ENCODE measurements around the gene NAXE.

Gene NAXE

GRCh38 chr1:156625436-156626078 lies 34.0 kb downstream of the NAXE start:
- Histone ChIP-seq H4K20me1 (ENCODE audit: insufficient read depth) (no peaks in the 10 kb centered on the region), H2AFZ (ENCODE audit: low read depth) (no peak overlapping the region), H3K4me2 (no peak overlapping the region), H3K9ac (no peak overlapping the region), H3K27me3 (ENCODE audit: insufficient read depth, low read depth) (peaks cover 95% of the 10 kb centered on the region), H3K36me3 (ENCODE audit: insufficient read depth) (no peaks in the 10 kb centered on the region), H3K27ac (no peak overlapping the region), H3K4me3 (IDR thresholded peaks at IDR 0.05; ENCODE audit: insufficient read depth, low read depth, low read length) (no peak overlapping the region), H3K4me1 (ENCODE audit: low read depth, poor library complexity, severe bottlenecking) (peaks cover 6% of the 10 kb centered on the region), H3K79me2 (ENCODE audit: insufficient read depth, low read depth) (no peaks in the 10 kb centered on the region)
- TF ChIP-seq CTCF (conservative IDR thresholded peaks at IDR 0.05; ENCODE audit: low read depth, low read length) = peak; percentile 100

- Histone ChIP-seq H4K20me1 (ENCODE audit: insufficient read depth) (no peaks in the 10 kb centered on the region), H3K4me1 (ENCODE audit: low read depth, poor library complexity, severe bottlenecking) (peaks cover 4% of the 10 kb centered on the region), H3K4me2 (no peak overlapping the region), H3K4me3 (IDR thresholded peaks at IDR 0.05; ENCODE audit: insufficient read depth, low read depth, low read length) (no peak overlapping the region), H3K27ac (no peak overlapping the region), H3K36me3 (ENCODE audit: insufficient read depth) (no peaks in the 10 kb centered on the region), H3K9ac (no peak overlapping the region), H2AFZ (ENCODE audit: low read depth) (no peak overlapping the region), H3K27me3 (ENCODE audit: insufficient read depth, low read depth) (peaks cover 95% of the 10 kb centered on the region), H3K79me2 (ENCODE audit: insufficient read depth, low read depth) (no peaks in the 10 kb centered on the region)
- TF ChIP-seq CTCF (conservative IDR thresholded peaks at IDR 0.05; ENCODE audit: low read depth, low read length) = peak; percentile 68
Measured at GRCh38 chr1:156626079-156626438, 34.5 kb downstream of the NAXE start.

- H3K27ac ChIP-seq = no peak overlapping the region
- H3K79me2 ChIP-seq (ENCODE audit: insufficient read depth, low read depth) = no peaks in the 10 kb centered on the region
- no peaks in the 10 kb centered on the region for H4K20me1 ChIP-seq (ENCODE audit: insufficient read depth)
- H3K36me3 ChIP-seq (ENCODE audit: insufficient read depth) = no peaks in the 10 kb centered on the region
- TF ChIP-seq CTCF (conservative IDR thresholded peaks at IDR 0.05; ENCODE audit: low read depth, low read length) = peak; percentile 99
- H3K4me3 ChIP-seq (IDR thresholded peaks at IDR 0.05; ENCODE audit: insufficient read depth, low read depth, low read length) = no peak overlapping the region
- no peak overlapping the region for H3K4me2 ChIP-seq
- no peak overlapping the region for H2AFZ ChIP-seq (ENCODE audit: low read depth)
- no peak overlapping the region for H3K9ac ChIP-seq
- H3K4me1 ChIP-seq (ENCODE audit: low read depth, poor library complexity, severe bottlenecking) = peaks cover 4% of the 10 kb centered on the region
- H3K27me3 ChIP-seq (ENCODE audit: insufficient read depth, low read depth) = peaks cover 95% of the 10 kb centered on the region
Measured at GRCh38 chr1:156627313-156627880, 35.8 kb downstream of the NAXE start.

GRCh38 chr1:156629823-156630449 lies 38.4 kb downstream of the NAXE start:
- H3K79me2 ChIP-seq (ENCODE audit: insufficient read depth, low read depth) = no peaks in the 10 kb centered on the region
- H3K4me1 ChIP-seq (ENCODE audit: low read depth, poor library complexity, severe bottlenecking) = peaks cover 4% of the 10 kb centered on the region
- TF ChIP-seq CTCF (conservative IDR thresholded peaks at IDR 0.05; ENCODE audit: low read depth, low read length) = no peak

More at GRCh38 chr1:156629823-156630449, 38.4 kb downstream of the NAXE start:
- Histone ChIP-seq H3K27ac (no peak overlapping the region), H4K20me1 (ENCODE audit: insufficient read depth) (no peaks in the 10 kb centered on the region), H3K4me3 (IDR thresholded peaks at IDR 0.05; ENCODE audit: insufficient read depth, low read depth, low read length) (no peak overlapping the region), H3K36me3 (ENCODE audit: insufficient read depth) (no peaks in the 10 kb centered on the region), H3K4me2 (no peak overlapping the region), H3K9ac (no peak overlapping the region), H3K27me3 (ENCODE audit: insufficient read depth, low read depth) (peaks cover 97% of the 10 kb centered on the region), H2AFZ (ENCODE audit: low read depth) (no peak overlapping the region)
